ENCODE measurements around the gene KCNQ5.

GRCh38 chr6:73032586-73032985 is 410.7 kb downstream of the KCNQ5 start:
- TF ChIP-seq CTCF (IDR thresholded peaks at IDR 0.05), result no peak
- no peak for TF ChIP-seq EP300 (IDR thresholded peaks at IDR 0.05)
- TF ChIP-seq POLR2AphosphoS5 (IDR thresholded peaks at IDR 0.05), result no peak

All from suprapubic skin (tissue), 4 donors.